HG02885 (cell line): Measurements from ENCODE around the gene RNH1.

Source experiments
- ATAC-seq: cut with Tn5 transposase; IDR thresholded peaks from one replicate; pipeline ENCODE4 v1.9.1; 2021; ENCODE audit warnings: mild to moderate bottlenecking; ENCODE audit not compliant: unreplicated experiment, poor library complexity

The RNH1 gene

GRCh38 chr11:461626-462025 is 45.4 kb downstream of the RNH1 start:
- no peak for ATAC-seq

GRCh38 chr11:460331-461199 is 46.5 kb downstream of the RNH1 start:
- no peak for ATAC-seq

DNA sequence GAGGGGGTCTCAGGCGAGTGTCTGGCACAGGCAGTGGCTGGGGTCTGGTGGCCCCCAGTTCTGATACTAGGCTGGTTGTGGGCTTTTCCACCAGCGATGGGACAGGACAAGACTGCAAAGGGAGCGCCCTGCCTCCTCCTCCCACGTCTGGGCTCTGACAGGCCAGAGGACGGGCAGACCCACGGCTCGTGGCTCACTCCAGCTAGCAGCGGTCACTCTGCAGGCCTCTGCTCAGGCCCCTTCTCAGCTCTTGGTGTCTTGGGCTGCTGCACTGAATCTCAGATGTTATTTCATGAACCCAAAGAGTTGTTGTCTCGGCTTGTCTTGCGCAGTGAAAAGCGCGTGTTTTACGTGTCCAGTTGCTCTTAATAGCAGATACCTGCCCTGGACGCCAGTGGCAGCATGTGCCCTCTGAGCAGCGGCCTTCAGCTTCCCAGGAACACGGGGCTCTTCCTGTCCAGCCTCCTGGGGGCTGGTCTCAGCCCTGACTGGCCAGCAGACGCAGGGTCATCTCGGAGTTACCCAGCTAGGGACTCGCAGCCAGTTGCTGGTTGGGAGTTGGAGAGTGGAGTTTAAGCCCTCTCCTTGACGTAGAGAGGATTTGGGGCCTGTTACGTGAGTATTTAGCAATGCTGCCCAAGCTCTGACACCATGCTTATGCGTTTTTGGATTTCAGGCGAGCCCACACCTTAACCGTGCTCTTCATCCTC is 47.4 kb downstream of the RNH1 start:
- ATAC-seq = no peak

- ATAC-seq = no peak
These were observed 49.8 kb downstream of the RNH1 start for GRCh38 chr11:457111-457760.

- ATAC-seq = peak; percentile 61
These were observed 50.5 kb downstream of the RNH1 start for GRCh38 chr11:456533-456932.

GRCh38 chr11:455566-456147 is 51.4 kb downstream of the RNH1 start:
- no peak for ATAC-seq

DNA sequence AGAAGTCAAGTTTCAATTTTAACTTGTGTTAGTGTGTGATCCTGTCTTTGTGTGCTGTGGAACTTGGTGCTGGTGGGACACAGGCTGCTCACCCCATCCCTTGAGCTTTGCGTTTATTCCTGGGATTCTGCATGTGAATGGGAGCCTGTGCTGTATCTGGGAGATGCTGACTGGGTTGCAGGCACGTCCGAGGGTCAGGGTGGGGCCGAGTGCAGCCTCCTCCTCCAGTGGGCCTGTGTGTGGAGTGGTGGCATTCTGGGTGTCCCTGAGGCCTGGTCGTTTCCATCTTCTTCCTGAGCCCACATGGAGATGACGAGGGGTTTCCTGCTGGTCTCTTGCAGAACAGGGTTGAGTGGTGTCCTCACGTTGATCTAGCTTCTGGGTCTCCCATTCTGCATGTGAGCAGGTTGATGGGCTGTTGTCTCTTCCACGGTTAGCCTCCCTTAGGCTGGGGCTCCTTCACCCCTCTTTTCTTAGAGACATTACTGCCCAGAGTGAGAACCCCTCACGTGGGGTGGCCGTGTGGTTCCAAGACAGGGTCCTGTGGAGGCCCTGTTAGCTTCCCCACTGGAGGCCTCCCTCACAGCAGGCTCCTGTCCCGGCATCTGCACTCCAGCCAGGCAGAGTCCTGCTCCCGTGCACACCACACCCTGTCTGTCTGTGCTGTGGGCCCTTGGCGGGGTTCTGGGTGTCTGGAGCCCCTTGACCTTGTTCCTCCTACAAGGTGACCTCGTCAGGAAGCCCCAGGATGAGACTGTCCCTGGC is 52.1 kb downstream of the RNH1 start:
- ATAC-seq = no peak

- ATAC-seq = no peak
These were observed 53.0 kb downstream of the RNH1 start for GRCh38 chr11:454043-454442.

DNA sequence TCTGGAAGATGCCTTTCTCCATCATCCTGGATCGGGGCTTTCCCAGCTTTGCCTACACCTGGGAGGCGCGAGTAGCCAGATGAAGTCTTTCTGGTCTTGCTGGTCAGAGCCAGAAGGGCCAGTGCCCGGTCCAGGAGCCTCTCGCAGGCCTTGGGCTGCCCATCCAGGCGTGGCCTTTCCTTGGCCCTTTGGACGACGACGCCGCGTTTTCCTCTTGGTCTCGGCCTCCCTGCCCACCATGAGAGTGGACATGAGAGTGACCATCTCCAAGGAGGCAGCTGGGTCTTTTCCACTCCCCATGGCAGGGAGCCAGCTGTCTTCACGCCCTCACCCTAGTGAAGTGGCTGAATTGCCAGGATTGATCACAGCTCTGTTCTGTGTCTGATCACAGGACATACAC is 53.5 kb downstream of the RNH1 start:
- ATAC-seq = no peak

DNA sequence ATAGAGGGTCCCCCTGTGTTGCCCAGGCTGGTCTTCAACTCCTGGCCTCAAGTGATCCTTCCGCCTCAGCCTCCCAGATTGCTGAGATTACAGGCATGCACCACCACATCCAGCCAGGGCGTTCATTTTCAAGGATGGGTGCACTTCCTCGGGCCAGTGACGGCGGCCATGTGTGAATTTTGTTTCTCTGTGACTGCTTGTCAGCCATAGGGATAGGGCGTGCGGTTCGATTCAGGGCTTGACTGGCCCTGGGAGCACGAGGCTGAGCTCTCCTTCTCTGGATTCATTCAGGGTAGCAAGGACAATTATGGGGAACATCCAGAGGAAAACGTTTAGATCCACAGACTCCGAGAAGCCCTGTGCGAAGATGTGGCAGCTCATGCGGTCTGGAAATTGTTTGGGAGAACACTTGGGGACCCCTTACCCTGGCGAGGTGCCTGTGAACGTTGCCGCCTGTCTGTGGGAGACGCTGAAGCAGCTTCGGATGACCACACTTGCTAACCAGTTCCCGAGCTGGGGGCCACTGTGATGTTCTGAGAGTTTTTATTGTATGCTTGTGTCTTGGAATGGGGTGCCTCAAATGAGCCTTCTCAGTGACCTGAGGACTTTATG is 54.0 kb downstream of the RNH1 start:
- ATAC-seq = no peak

DNA sequence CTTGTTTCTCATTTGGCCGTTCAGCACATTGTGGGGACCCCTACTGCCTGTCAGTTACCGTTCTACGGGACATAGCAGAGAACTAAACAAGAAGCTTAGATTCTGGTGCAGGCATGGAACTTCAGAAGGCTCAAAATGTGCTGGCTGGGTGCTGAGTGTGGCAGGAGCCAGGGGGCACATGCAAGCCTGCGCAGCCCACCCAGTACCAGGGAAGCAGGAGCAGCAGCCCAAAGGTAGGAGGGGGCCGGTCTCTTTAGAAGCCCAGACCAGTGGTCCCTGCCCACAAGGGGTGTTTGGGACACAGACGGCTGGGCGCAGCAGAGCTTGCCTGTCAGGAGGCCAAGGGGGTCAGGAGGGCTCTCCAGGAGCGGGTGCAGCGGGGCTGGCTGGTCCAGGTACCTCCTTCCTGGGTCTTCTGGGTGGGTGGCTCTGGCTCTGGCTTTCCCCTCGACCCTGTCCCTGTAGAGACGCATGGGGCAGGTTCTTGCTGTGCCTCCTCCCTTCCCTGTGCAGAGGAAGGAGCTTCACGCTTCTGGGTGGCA is 54.8 kb downstream of the RNH1 start:
- ATAC-seq = no peak

DNA sequence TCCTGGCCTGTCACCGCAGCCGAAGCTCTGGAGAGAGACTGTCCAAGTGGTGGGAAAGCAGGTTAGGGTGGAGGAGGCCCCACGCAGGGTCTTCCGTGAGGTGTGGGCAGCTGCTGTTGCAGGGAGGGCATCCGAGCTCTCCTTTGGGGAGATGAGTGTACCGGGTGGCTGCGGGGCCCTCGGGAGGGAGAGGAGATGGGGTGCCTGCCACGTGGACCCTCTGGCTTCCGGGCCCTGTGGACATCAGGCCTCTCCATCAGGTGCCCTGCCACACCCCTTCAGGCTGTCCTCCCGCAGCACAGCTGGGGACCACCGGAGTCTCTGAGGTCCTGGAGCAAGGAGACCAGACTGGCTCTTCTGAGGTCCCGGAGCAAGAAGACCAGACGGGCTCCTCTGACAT is 55.3 kb downstream of the RNH1 start:
- no peak for ATAC-seq

DNA sequence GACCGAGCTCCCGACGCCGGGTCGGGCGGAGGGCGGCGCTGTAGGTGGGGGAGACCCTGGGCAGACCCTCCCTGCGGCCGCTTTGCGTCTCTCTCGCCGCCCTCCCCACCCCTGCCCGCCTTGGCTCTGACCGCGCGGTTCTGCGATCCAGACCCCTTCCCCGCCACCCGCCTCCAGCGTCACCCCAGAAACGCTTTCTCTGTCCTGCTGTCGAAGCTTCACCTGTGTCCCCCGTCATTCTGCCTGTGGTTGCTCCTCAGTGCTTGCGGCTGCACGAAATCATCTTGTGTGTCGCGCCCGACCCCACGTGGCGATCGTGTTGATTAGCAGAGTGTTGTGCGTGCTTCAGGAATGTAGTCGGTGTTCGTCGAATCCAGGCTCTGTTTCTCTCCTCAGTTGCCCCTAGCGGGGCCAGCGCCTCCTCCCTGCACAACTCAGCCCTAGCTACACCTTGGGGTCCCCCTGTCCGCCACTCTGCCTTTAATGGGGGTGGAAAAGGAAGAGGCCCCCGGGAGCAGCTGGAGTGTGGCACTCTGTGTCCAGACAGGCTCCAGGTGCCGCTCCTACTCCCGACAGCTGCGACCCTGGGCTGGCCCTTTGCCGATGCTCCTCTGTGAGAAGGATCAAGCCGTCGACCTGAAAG is 56.1 kb downstream of the RNH1 start:
- ATAC-seq = peak; percentile 5

GRCh38 chr11:449889-450808 is 56.9 kb downstream of the RNH1 start, which contains the start of gene PTDSS2:
PTDSS2 (plus strand) TSS chr11:450279; CDS start chr11:450456, 177 bp downstream.
- peak; percentile 85 for ATAC-seq

GRCh38 chr11:447923-448731 is 58.9 kb downstream of the RNH1 start:
- peak; percentile 49 for ATAC-seq

- ATAC-seq = no peak
These were observed 60.2 kb downstream of the RNH1 start for GRCh38 chr11:446891-447290.
